Uterus (tissue), 2 donors: ENCODE measurements around the gene KDM4C.

Experiments
- CTCF ChIP-seq, 4 experiments: fragments of 200-600 bp in 2 of 4; fragments of 450-650 bp in 2 of 4; sonication (generic) in 2 of 4; IDR thresholded peaks; one replicate each; pipeline ENCODE4 v1.5.1; 2016 to 2019; ENCODE audit warnings: antibody characterized with exemption in 4 of 4, mild to moderate bottlenecking in 2 of 4, moderate library complexity in 1 of 4
- POLR2A ChIP-seq, 2 donors: fragments of 450-650 bp; IDR thresholded peaks; one replicate each; pipeline ENCODE4 v1.6.1; 2016; ENCODE audit warnings: antibody characterized with exemption in 2 of 2, mild to moderate bottlenecking in 1 of 2, moderate library complexity in 1 of 2

DNA sequence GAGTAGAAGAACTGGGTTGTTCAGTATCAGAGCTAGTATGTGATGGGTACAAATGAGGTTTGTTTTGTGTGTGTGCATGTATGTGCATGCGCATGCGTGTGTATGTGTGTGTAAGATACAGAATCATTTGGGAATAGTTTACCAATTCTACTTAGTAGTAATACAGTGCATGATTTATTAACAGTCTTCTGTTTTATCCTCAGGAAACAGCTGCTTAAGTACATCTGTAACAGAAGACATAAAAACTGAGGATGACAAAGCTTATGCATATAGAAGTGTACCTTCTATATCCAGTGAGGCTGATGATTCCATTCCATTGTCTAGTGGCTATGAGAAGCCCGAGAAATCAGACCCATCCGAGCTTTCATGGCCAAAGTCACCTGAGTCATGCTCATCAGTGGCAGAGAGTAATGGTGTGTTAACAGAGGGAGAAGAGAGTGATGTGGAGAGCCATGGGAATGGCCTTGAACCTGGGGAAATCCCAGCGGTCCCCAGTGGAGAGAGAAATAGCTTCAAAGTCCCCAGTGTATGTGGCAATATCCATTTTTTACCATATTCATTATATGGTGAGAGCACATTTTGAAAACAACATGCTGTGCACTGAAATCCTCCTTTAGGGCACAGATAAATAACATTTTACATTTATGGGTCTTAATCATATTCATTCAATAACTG is 228.5 kb downstream of the KDM4C start:
- TF ChIP-seq POLR2A (IDR thresholded peaks at IDR 0.05) = no peak
- no peak for TF ChIP-seq CTCF (IDR thresholded peaks at IDR 0.05)
